H7 (cell line): ENCODE data around the gene TTYH2. TPM values are rescaled to one million over a fixed set of nuclear protein-coding genes. Genes with fewer than 3 reads are reported as not detected.

Source experiments
- DNase-seq: peaks from one replicate; pipeline ENCODE4 v3.0.0; 2012
- H3K27me3 ChIP-seq: 2 replicates; pipeline ENCODE4 v1.6.0; 2011; ENCODE audit warnings: mild to moderate bottlenecking, low read length; ENCODE audit not compliant: control insufficient read depth, insufficient read depth
- H3K36me3 ChIP-seq: replicated peaks from 2 replicates; pipeline ENCODE4 v1.5.1; 2011; ENCODE audit warnings: low read length; ENCODE audit not compliant: control insufficient read depth, insufficient read depth
- H3K4me3 ChIP-seq: 2 replicates; pipeline ENCODE4 v1.5.1; 2011; ENCODE audit warnings: low read depth, mild to moderate bottlenecking, control low read depth, low read length, moderate library complexity; ENCODE audit not compliant: insufficient read depth
- total RNA-seq: library from RNA; depleted of rRNA; stranded (reverse); fragments of >200 nt; shearing (Covaris generic); gene quantifications from 2 replicates; pipeline ENCODE4 v1.2.3, GENCODE V29; 2014

TTYH2 gene
- total RNA-seq, 1 experiment from 2014 or later: 2.5 TPM

DNA sequence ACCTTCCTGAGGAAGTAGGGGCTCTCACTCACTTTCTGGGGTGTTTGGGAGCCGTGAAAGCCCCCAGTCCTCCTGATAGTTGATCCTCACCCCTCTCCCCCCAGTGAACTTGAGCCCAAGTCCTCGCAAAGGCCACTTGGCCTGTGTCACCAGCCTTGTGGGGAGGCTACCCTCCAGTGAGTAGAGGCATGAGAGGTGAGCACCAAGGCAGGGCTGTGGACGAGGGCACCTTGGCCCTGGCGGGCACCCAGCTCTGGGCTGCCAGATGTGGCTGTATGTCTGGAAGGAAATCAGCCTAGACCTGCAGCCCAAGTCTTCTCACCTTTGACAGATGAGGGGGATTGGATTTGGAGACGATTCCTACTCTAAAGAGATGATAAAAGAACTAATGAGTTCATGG lies 3.1 kb downstream of the TTYH2 start:
- DNase-seq: no peak
- H3K4me3 ChIP-seq: no peak overlapping the region
- peaks cover 19% of the 10 kb centered on the region for H3K27me3 ChIP-seq
- H3K36me3 ChIP-seq: no peaks in the 10 kb centered on the region

DNA sequence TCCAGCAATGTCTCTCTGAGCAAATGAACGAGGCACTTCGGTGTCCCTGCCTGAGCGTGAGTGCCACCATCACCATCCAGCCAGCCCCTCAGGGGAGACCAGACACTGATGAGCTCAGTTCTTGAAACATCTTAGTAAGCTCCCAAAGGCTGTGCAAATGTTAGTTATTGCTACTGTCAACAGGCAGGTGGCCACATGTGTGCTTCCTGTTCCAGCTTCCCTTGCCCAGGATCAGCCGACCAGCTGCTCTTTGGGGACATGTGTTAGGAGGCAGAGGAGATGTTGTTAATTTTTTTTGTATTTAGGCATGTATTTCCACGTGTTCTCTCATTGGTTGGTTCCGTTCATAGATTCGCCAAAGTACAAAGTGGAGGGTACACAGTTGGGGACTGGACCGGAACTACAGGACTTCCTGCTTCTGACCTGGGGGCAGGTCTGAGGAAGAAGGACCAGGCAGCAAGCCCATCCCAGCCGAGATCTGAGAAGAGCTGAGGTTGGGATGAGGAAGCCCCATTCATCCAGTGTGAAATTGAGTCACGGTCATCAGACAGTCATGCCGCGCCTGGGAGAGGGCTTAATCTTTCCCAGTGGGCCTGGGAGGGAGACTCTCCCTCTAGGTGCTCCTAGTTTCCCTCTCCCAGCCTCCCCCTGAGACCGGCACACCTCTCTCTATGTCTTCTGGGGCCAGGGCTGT lies 3.8 kb downstream of the TTYH2 start:
- H3K36me3 ChIP-seq: no peaks in the 10 kb centered on the region
- no peak overlapping the region for H3K4me3 ChIP-seq
- DNase-seq: no peak
- H3K27me3 ChIP-seq: peaks cover 18% of the 10 kb centered on the region

- peaks cover 11% of the 10 kb centered on the region for H3K27me3 ChIP-seq
- H3K4me3 ChIP-seq: no peak overlapping the region
- no peak for DNase-seq
- no peaks in the 10 kb centered on the region for H3K36me3 ChIP-seq
Measured at GRCh38 chr17:74217888-74218287, 4.5 kb downstream of the TTYH2 start.

DNA sequence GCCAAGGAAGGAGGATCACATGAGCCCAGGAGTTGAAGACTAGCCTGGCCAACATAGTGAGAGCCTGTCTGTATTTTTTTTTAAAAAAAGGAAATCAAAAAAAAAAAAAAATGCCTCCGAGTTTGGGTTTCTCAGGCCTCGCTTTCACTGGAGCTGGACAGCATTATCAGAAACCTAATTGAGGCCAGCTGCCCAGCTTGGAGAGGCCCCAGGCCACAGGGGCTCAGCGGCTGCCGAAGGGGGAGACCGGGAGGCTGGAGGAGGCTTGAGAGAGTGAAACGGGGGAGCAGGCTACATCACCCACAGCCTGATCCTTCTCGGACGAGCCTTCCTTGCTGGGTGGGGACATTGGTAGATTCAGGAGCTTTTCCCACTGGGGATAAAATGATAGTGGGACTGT lies 5.1 kb downstream of the TTYH2 start:
- Histone ChIP-seq H3K4me3 (no peak overlapping the region), H3K27me3 (peaks cover 9% of the 10 kb centered on the region), H3K36me3 (no peaks in the 10 kb centered on the region)
- no peak for DNase-seq

- DNase-seq: no peak
- Histone ChIP-seq H3K36me3 (no peaks in the 10 kb centered on the region), H3K27me3 (no peaks in the 10 kb centered on the region; the same call in 1 of the 2 replicates), H3K4me3 (no peak overlapping the region)
Measured at GRCh38 chr17:74219576-74220133, 6.3 kb downstream of the TTYH2 start.

DNA sequence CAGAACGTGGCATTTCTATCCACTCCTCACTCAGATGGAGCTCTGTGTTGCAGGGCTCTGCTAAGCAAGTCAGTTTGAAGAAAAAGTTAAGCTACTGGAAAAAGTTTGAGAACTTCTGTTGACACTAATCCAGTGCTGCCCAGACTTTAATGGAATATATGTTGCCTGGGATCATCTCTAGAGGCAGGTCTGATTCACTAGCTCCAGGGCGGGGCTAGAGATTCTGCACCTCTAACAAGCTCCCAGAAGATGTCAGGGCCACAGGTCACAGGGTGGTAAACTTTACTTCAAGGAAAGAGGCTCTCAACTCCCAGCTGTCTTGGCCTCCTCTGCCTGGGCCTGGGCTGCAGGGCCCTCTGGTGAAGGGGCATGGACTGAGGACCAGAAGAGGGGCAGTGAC lies 6.8 kb downstream of the TTYH2 start:
- DNase-seq: no peak
- no peaks in the 10 kb centered on the region for H3K27me3 ChIP-seq
- H3K36me3 ChIP-seq: no peaks in the 10 kb centered on the region
- H3K4me3 ChIP-seq: no peak overlapping the region

DNA sequence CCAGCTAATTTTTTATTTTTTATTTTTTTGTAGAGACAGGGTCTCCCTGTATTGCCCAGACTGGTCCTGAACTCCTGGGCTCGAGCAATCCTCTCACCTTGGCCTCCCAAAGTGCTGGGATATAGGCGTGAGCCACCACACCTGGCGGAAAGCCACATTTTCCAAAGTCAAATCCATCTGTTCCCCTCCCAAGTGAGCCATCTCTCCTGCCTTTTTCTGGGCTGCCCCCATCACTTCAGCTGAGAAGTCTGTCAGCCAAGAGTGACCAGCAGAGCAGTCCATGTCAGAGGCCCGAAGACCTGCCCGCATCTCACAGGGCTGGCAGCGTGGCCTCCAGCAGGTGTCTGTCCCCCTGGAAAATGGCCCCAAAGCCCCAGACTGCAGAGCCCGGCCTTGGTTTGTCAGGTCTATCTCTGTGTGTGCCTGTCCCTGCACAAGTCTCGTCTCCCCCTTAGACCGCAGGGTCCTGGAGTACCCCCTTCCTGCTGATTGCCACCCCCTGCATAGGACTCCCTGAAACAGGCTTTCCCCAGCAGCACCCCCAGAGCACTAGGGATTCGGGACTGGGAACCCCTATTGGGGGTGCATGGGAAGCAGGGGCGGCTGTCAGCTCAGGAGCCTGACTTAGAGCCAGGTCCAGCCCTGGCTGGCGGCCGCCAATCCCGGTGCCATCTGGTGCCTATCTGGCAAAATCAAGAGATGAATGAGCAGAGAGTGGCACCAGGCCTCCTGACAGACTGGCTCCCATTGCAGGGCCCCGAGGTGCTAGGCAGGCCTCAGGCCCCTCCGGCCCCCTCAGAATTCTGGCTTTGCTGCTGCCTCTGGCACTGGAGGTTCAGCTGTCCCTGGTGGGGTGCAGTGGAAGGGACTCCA lies 7.8 kb downstream of the TTYH2 start:
- no peak for DNase-seq
- no peak overlapping the region for H3K4me3 ChIP-seq
- no peaks in the 10 kb centered on the region for H3K27me3 ChIP-seq
- H3K36me3 ChIP-seq: no peaks in the 10 kb centered on the region; the same call in 1 of the 2 replicates

- no peak for DNase-seq
- no peaks in the 10 kb centered on the region; the same call in 1 of the 2 replicates for H3K36me3 ChIP-seq
- H3K4me3 ChIP-seq: no peak overlapping the region
- no peaks in the 10 kb centered on the region for H3K27me3 ChIP-seq
Measured at GRCh38 chr17:74222399-74222798, 9.0 kb downstream of the TTYH2 start.

DNA sequence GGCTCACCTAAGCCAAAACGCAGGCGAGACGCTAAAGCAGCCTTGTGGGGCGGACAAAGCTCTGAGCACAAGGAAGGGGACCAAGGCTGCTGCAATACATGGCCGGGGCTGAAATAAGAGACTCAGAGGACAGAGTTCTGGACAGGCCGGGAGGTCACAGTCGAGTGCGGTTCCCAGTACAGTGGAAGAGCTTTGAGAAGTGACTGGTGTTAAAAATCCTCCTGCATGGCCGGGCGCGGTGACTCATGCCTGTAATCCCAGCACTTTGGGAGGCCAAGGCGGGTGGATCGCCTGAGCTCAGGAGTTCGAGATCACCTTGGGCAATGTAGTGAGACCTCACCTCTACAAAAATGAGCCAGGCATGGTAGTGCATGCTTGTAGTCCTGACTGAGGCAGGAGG lies 10.5 kb downstream of the TTYH2 start:
- Histone ChIP-seq H3K36me3 (no peaks in the 10 kb centered on the region; the same call in 1 of the 2 replicates), H3K27me3 (no peaks in the 10 kb centered on the region), H3K4me3 (no peak overlapping the region)
- no peak for DNase-seq

DNA sequence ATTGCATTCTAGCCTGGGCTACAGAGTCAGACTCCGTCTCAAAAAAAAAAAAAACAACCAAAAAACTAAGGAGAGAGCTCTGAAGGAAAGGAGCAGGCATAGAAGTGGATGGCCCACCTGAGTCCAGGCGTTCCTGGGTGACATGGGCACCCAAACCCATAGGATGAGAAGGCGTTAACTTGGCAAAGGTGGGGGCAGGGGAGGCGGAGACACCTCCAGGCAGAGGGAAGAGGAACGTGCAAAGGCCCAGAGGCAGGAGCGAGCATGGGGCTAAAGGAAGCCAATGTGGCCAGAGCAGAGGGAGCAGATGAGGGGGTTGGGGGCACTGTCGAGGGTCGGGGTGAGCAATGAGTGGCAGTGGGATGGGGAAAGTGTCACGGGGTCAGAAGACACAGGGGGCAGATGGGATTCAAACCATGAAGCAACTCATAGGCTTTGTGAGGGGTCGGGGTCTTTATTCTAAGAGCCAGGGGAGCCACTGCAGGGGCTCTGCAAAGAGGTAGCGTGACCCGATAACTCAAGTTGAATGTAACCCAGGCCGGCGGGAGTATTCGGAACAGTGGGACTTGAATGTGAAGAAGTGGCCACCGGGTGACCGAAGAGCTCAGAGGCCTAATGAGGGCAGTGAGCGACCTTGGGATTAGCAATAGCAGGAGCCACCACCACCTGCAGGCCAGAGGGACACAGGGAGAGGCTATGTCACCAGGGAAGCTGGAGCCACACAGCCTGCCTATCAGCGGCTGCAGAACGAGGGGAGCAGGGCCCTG lies 11.8 kb downstream of the TTYH2 start:
- no peaks in the 10 kb centered on the region; the same call in 1 of the 2 replicates for H3K36me3 ChIP-seq
- H3K4me3 ChIP-seq: no peak overlapping the region
- DNase-seq: no peak
- H3K27me3 ChIP-seq: no peaks in the 10 kb centered on the region

GRCh38 chr17:74226252-74226651 lies 12.9 kb downstream of the TTYH2 start:
- H3K36me3 ChIP-seq: no peaks in the 10 kb centered on the region; the same call in 1 of the 2 replicates
- no peak for DNase-seq
- no peak overlapping the region for H3K4me3 ChIP-seq
- H3K27me3 ChIP-seq: no peaks in the 10 kb centered on the region

GRCh38 chr17:74227271-74228080 lies 14.1 kb downstream of the TTYH2 start:
- no peak overlapping the region for H3K4me3 ChIP-seq
- H3K27me3 ChIP-seq: no peaks in the 10 kb centered on the region
- DNase-seq: no peak
- no peaks in the 10 kb centered on the region; the same call in 1 of the 2 replicates for H3K36me3 ChIP-seq

GRCh38 chr17:74228306-74228978 lies 15.1 kb downstream of the TTYH2 start:
- Histone ChIP-seq H3K27me3 (no peaks in the 10 kb centered on the region), H3K4me3 (no peak overlapping the region), H3K36me3 (no peaks in the 10 kb centered on the region; the same call in 1 of the 2 replicates)
- DNase-seq: no peak
